Activated CD8-positive, alpha-beta memory T cell treated with anti-CD3 and anti-CD28 coated beads for 24 hours (primary cell): ENCODE measurements around the gene ZNF407.

Experiments
- DNase-seq: peaks from one replicate; pipeline ENCODE4 v3.0.0-alpha.2; 2020

ZNF407 gene

GRCh38 chr18:74630804-74631203 lies 33.1 kb downstream of the ZNF407 start:
- DNase-seq: no peak

GRCh38 chr18:74631212-74631611 lies 33.5 kb downstream of the ZNF407 start:
- no peak for DNase-seq

GRCh38 chr18:74631623-74632350 lies 34.1 kb downstream of the ZNF407 start:
- DNase-seq: no peak

GRCh38 chr18:74632351-74632679 lies 34.6 kb downstream of the ZNF407 start:
- no peak for DNase-seq

- no peak for DNase-seq
Observed at GRCh38 chr18:74632856-74633255, 35.2 kb downstream of the ZNF407 start.

GRCh38 chr18:74633652-74634352 lies 36.1 kb downstream of the ZNF407 start:
- DNase-seq: no peak

GRCh38 chr18:74635224-74635975 lies 37.7 kb downstream of the ZNF407 start:
- no peak for DNase-seq

- DNase-seq: no peak
Observed at GRCh38 chr18:74637070-74637469, 39.4 kb downstream of the ZNF407 start.

GRCh38 chr18:74638210-74638609 lies 40.5 kb downstream of the ZNF407 start:
- DNase-seq: no peak

GRCh38 chr18:74644713-74645112 lies 47.0 kb downstream of the ZNF407 start:
- DNase-seq: no peak

GRCh38 chr18:74645679-74646078 lies 48.0 kb downstream of the ZNF407 start:
- DNase-seq: no peak

- no peak for DNase-seq
Observed at GRCh38 chr18:74651327-74652128, 53.9 kb downstream of the ZNF407 start.

- DNase-seq: no peak
Observed at GRCh38 chr18:74652392-74652988, 54.8 kb downstream of the ZNF407 start.

GRCh38 chr18:74654638-74655037 lies 57.0 kb downstream of the ZNF407 start:
- no peak for DNase-seq

- DNase-seq: no peak
Observed at GRCh38 chr18:74661008-74661407, 63.3 kb downstream of the ZNF407 start.

GRCh38 chr18:74661691-74662090 lies 64.0 kb downstream of the ZNF407 start:
- DNase-seq: no peak

- no peak for DNase-seq
Observed at GRCh38 chr18:74662622-74663021, 65.0 kb downstream of the ZNF407 start.

- DNase-seq: no peak
Observed at GRCh38 chr18:74665346-74665745, 67.7 kb downstream of the ZNF407 start.

- no peak for DNase-seq
Observed at GRCh38 chr18:74665905-74666304, 68.2 kb downstream of the ZNF407 start.

- no peak for DNase-seq
Observed at GRCh38 chr18:74669136-74669798, 71.6 kb downstream of the ZNF407 start.

- DNase-seq: no peak
Observed at GRCh38 chr18:74672371-74672770, 74.7 kb downstream of the ZNF407 start.

- DNase-seq: no peak
Observed at GRCh38 chr18:74674487-74674886, 76.8 kb downstream of the ZNF407 start.
